Progenitor cell of endocrine pancreas (in vitro differentiated cells): ENCODE data around the gene LIN54. TPM values are rescaled to one million over a fixed set of nuclear protein-coding genes. Genes with fewer than 3 reads are reported as not detected.

Experiments used
- DNase-seq: peaks from one replicate; pipeline ENCODE4 v3.0.0; 2021; ENCODE audit warnings: low spot score; ENCODE audit not compliant: unreplicated experiment
- H3K27ac Mint-ChIP-seq: 2 replicates; pipeline ENCODE4 v1.8.0; 2021; ENCODE audit warnings: mild to moderate bottlenecking, moderate library complexity, mixed read lengths
- H3K27me3 Mint-ChIP-seq: 2 replicates; pipeline ENCODE4 v1.8.0; 2021; ENCODE audit warnings: mixed read lengths
- H3K36me3 Mint-ChIP-seq: 2 replicates; pipeline ENCODE4 v1.8.0; 2022; ENCODE audit warnings: mixed read lengths; ENCODE audit not compliant: insufficient read depth
- H3K4me1 Mint-ChIP-seq: 2 replicates; pipeline ENCODE4 v1.8.0; 2021; ENCODE audit warnings: low read depth, mixed read lengths
- H3K4me3 Mint-ChIP-seq: 2 replicates; pipeline ENCODE4 v1.8.0; 2021; ENCODE audit warnings: low read depth, mild to moderate bottlenecking, moderate library complexity, mixed read lengths
- H3K9me3 Mint-ChIP-seq: 2 replicates; pipeline ENCODE4 v1.8.0; 2021; ENCODE audit warnings: low read depth, mixed read lengths
- CTCF ChIP-seq: fragments of 200-600 bp; sonication (generic); IDR thresholded peaks from one replicate; pipeline ENCODE4 v1.5.0; 2021; ENCODE audit warnings: antibody characterized with exemption, mild to moderate bottlenecking; ENCODE audit not compliant: unreplicated experiment
- total RNA-seq: library from RNA; stranded (reverse); gene quantifications from 2 replicates; pipeline ENCODE4 v1.2.1, GENCODE V29; 2021

Gene LIN54
- total RNA-seq, 1 donor from 2014 or later, result 19.6 TPM

GRCh38 chr4:83013902-83014301 lies 3.3 kb upstream of the LIN54 start:
- H3K4me3 Mint-ChIP-seq, result peak overlapping the region; percentile 75
- no peaks in the 10 kb centered on the region for H3K9me3 Mint-ChIP-seq
- no peak for TF ChIP-seq CTCF
- peaks cover 26% of the 10 kb centered on the region for H3K4me1 Mint-ChIP-seq
- no peaks in the 10 kb centered on the region for H3K27me3 Mint-ChIP-seq
- H3K36me3 Mint-ChIP-seq, result no peaks in the 10 kb centered on the region
- no peak for DNase-seq
- no peak overlapping the region for H3K27ac Mint-ChIP-seq

- no peak for DNase-seq
- no peak for TF ChIP-seq CTCF
- Mint-ChIP-seq H3K9me3 (no peaks in the 10 kb centered on the region), H3K4me3 (peak overlapping the region; percentile 75), H3K4me1 (peaks cover 26% of the 10 kb centered on the region), H3K27ac (peak overlapping the region; percentile 90), H3K27me3 (no peaks in the 10 kb centered on the region), H3K36me3 (no peaks in the 10 kb centered on the region)
Observed at GRCh38 chr4:83013420-83013867, 2.8 kb upstream of the LIN54 start.

GRCh38 chr4:83012687-83013419 lies 2.2 kb upstream of the LIN54 start:
- H3K27me3 Mint-ChIP-seq, result no peaks in the 10 kb centered on the region
- peak overlapping the region; percentile 90 for H3K27ac Mint-ChIP-seq

GRCh38 chr4:83012200-83012686 lies 1.6 kb upstream of the LIN54 start:
- Mint-ChIP-seq H3K27me3 (no peaks in the 10 kb centered on the region), H3K36me3 (no peaks in the 10 kb centered on the region), H3K4me1 (peaks cover 28% of the 10 kb centered on the region), H3K4me3 (peak overlapping the region; percentile 89), H3K9me3 (no peaks in the 10 kb centered on the region), H3K27ac (peak overlapping the region; percentile 93)
- no peak for TF ChIP-seq CTCF
- peak; percentile 50 for DNase-seq

More at GRCh38 chr4:83012687-83013419, 2.2 kb upstream of the LIN54 start:
- no peaks in the 10 kb centered on the region for H3K36me3 Mint-ChIP-seq
- H3K4me1 Mint-ChIP-seq, result peaks cover 28% of the 10 kb centered on the region
- peak overlapping the region; percentile 75 for H3K4me3 Mint-ChIP-seq
- DNase-seq, result peak; percentile 98
- peak; percentile 60 for TF ChIP-seq CTCF
- H3K9me3 Mint-ChIP-seq, result no peaks in the 10 kb centered on the region

GRCh38 chr4:83011689-83012199 lies 1.1 kb upstream of the LIN54 start:
- TF ChIP-seq CTCF, result no peak
- Mint-ChIP-seq H3K27me3 (no peaks in the 10 kb centered on the region), H3K27ac (peak overlapping the region; percentile 93), H3K9me3 (no peaks in the 10 kb centered on the region), H3K4me3 (peak overlapping the region; percentile 89), H3K36me3 (no peaks in the 10 kb centered on the region), H3K4me1 (peaks cover 28% of the 10 kb centered on the region)
- no peak for DNase-seq
